ENCODE data around the gene C15orf40. TPM values are rescaled to one million over a fixed set of nuclear protein-coding genes. Genes with fewer than 3 reads are reported as not detected.
"Not testable (repeated sequence)": the region's sequence is repeated elsewhere in the genome, so short reads cannot be mapped to it uniquely, and the experiment has no call there.

C15orf40 gene
- total RNA-seq, 4 donors from 2014 or later = 2.0 to 21.2 (median 8.3) TPM

DNA sequence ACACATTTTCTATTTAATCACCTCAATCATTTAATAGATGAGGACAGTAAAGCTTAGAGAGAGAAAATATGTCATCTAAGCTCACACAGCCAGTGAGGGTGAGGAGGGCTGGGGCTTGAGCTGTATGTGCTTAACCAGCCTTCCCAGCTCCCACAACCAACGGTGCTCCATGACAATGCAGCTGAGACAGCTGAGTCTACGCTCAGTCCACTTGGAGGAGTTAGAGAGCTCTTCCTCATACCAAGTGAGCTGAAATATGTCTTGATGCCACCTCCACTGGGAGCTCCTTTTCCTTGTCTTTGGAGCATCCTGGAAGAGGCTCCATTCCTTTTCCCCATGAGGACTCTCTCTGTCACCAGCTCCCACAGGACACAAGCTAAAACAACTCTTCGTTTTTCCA is 68.3 kb downstream of the C15orf40 start:
- H3K4me1 ChIP-seq = no peaks in the 10 kb centered on the region
- H3K36me3 ChIP-seq = no peaks in the 10 kb centered on the region
- intact Hi-C loops (cut with DNase I; ENCODE audit: low total_unique reads) = no loop called here
- H3K4me3 ChIP-seq = no peak overlapping the region
- TF ChIP-seq POLR2A (IDR thresholded peaks at IDR 0.05) = no peak
- TF ChIP-seq, protein P1, sequence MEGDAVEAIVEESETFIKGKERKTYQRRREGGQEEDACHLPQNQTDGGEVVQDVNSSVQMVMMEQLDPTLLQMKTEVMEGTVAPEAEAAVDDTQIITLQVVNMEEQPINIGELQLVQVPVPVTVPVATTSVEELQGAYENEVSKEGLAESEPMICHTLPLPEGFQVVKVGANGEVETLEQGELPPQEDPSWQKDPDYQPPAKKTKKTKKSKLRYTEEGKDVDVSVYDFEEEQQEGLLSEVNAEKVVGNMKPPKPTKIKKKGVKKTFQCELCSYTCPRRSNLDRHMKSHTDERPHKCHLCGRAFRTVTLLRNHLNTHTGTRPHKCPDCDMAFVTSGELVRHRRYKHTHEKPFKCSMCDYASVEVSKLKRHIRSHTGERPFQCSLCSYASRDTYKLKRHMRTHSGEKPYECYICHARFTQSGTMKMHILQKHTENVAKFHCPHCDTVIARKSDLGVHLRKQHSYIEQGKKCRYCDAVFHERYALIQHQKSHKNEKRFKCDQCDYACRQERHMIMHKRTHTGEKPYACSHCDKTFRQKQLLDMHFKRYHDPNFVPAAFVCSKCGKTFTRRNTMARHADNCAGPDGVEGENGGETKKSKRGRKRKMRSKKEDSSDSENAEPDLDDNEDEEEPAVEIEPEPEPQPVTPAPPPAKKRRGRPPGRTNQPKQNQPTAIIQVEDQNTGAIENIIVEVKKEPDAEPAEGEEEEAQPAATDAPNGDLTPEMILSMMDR (IDR thresholded peaks at IDR 0.05) = no peak
- no peak for DNase-seq
- no peaks in the 10 kb centered on the region for H3K9me3 ChIP-seq
- H3K27ac ChIP-seq = no peak overlapping the region
- no peaks in the 10 kb centered on the region for H3K27me3 ChIP-seq

DNA sequence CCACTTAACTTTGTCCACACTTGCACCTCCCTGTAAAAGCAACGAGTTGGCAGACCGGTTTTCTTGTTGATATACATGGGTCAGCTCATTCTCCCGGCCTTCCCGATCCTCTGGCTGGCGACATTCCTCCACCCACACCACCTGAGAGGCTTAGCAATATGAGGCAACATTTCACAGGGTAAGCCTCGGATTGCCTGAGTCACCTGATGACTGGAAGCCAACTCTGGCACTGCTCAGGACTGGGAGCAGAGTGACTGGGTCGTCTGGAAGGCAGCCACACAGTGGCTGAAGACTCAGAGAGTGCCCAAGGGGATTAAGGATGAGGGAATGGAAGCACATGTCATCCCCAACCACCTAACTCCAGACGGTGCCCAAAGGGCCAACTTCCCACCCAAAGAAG is 68.7 kb downstream of the C15orf40 start:
- H3K36me3 ChIP-seq = no peaks in the 10 kb centered on the region
- intact Hi-C loops (cut with DNase I; ENCODE audit: low total_unique reads) = no loop called here
- no peak overlapping the region for H3K4me3 ChIP-seq
- no peaks in the 10 kb centered on the region for H3K9me3 ChIP-seq
- H3K27me3 ChIP-seq = no peaks in the 10 kb centered on the region
- H3K4me1 ChIP-seq = no peaks in the 10 kb centered on the region
- DNase-seq = no peak
- TF ChIP-seq POLR2A (IDR thresholded peaks at IDR 0.05) = no peak
- TF ChIP-seq, protein P1 (IDR thresholded peaks at IDR 0.05) = no peak
- H3K27ac ChIP-seq = no peak overlapping the region

GRCh38 chr15:82939678-82940077 is 71.8 kb downstream of the C15orf40 start:
- H3K4me1 ChIP-seq; H3K27ac ChIP-seq; H3K4me3 ChIP-seq; H3K9me3 ChIP-seq; intact Hi-C loops (cut with DNase I; ENCODE audit: low total_unique reads); DNase-seq; H3K36me3 ChIP-seq; H3K27me3 ChIP-seq: not testable (repeated sequence)

Other genes starting within 250 kb of the C15orf40 start
- not detected for gene FSD2, start 205.6 kb downstream of the C15orf40 start, total RNA-seq
- 10 to 100 TPM in 1 of 4 donors, 1 to 10 TPM in 3; 3.5 to 10.8 (median 5.2) TPM for gene WHAMM, start 202.0 kb downstream of the C15orf40 start, total RNA-seq
- gene HOMER2, start 58.9 kb downstream of the C15orf40 start, total RNA-seq = 10 to 100 TPM in 2 of 4 donors, 1 to 10 TPM in 2; 5.1 to 50.0 (median 10.6) TPM
- gene RAMAC, start 25.4 kb downstream of the C15orf40 start, total RNA-seq = 10 to 100 TPM in 2 of 4 donors, 1 to 10 TPM in 2; 4.9 to 43.5 (median 13.9) TPM
- 100 to 1,000 TPM in 2 of 4 donors, 10 to 100 TPM in 2; 54.9 to 140 (median 101) TPM for gene BTBD1, start 55.6 kb upstream of the C15orf40 start, total RNA-seq
- 10 to 100 TPM in 1 of 4 donors, 1 to 10 TPM in 3; 1.7 to 10.5 (median 3.9) TPM for gene TM6SF1, start 96.0 kb upstream of the C15orf40 start, total RNA-seq
- 10 to 100 TPM; 12.8 to 70.9 (median 38.1) TPM for gene HDGFL3, start 196.2 kb upstream of the C15orf40 start, total RNA-seq

Data from uterus (tissue), 4 donors.